Tibial artery (tissue), 4 donors: Measurements from ENCODE around the gene RUNX1.

Experiments used
- DNase-seq, 2 donors: peaks; one replicate each; pipeline ENCODE4 v3.0.0-alpha.2; 2019
- H3K27ac ChIP-seq, 2 donors: fragments of 200-600 bp; sonication (generic) in 1 of 2; 1 replicate in 1 of 2; 2 replicates in 1 of 2; pipeline ENCODE4 v1.5.1; 2018 to 2019; ENCODE audit warnings: mild to moderate bottlenecking in 1 of 2
- H3K27me3 ChIP-seq, 2 donors: fragments of 200-600 bp; sonication (generic) in 1 of 2; one replicate each; pipeline versions ENCODE4 v1.5.1 to v1.6.0; 2016 to 2019
- H3K36me3 ChIP-seq, 3 donors: fragments of 200-600 bp; sonication (generic) in 2 of 3; one replicate each; pipeline ENCODE4 v1.5.1; 2016 to 2019; ENCODE audit warnings: mild to moderate bottlenecking in 2 of 3
- H3K4me1 ChIP-seq, 4 donors: fragments of 200-600 bp; sonication (generic) in 2 of 4; 1 replicate in 3 of 4; 2 replicates in 1 of 4; pipeline ENCODE4 v1.5.1; 2016 to 2019
- H3K4me3 ChIP-seq, 2 donors: fragments of 200-600 bp; sonication (generic) in 1 of 2; 1 replicate in 1 of 2; 2 replicates in 1 of 2; pipeline ENCODE4 v1.5.1; 2018 to 2019; ENCODE audit warnings: mild to moderate bottlenecking in 2 of 2
- H3K9me3 ChIP-seq, 3 donors: fragments of 200-600 bp; sonication (generic) in 1 of 3; one replicate each; pipeline ENCODE4 v1.5.1; 2016 to 2019
- intact Hi-C: fragments of 100-400 bp; cut with DNase I; formaldehyde crosslinking; loops from one replicate; pipeline ENCODE4 v1.15.0; 2023; ENCODE audit warnings: low total_unique reads
- TF ChIP-seq, protein P1 (sequence below), 2 experiments: fragments of 200-600 bp in 1 of 2; fragments of 450-650 bp in 1 of 2; IDR thresholded peaks; one replicate each; pipeline ENCODE4 v1.5.1; 2017 to 2019; ENCODE audit warnings: antibody characterized with exemption in 2 of 2, mild to moderate bottlenecking in 1 of 2, moderate library complexity in 1 of 2

Gene RUNX1

DNA sequence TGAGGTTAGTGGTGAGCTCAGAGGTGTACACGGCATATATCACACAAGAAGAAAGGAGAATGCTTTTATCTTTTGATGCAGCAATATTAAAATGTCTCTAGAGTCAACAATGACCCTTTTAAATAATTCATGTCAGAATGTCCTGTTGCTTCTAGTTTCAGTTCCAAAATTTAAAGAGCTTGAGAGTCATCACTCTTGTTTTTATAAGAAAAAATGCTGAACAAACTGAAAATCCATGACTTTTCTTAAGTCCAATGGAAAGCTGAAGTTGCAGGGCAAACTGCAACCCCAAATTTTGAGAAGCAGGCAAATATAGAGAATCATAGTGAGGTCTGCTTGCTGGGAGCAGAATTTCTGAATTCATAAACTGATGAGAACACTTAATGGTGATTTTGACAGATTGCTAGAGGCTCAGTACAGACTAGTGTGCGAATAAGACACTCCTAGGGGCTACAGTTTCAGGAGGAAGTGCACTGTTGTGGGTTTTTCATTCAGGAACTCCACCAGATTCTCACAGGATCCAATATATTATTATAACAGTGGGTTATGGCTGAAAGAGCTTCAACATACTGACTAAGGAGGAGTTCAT lies 245.2 kb downstream of the RUNX1 start:
- Histone ChIP-seq H3K9me3 (peaks cover 0 to 5% (median 3%) of the 10 kb centered on the region in 3 donors), H3K27ac (no peak overlapping the region), H3K27me3 (no peaks in the 10 kb centered on the region), H3K4me1 (peaks cover 0 to 18% (median 0%) of the 10 kb centered on the region in 4 donors), H3K36me3 (peaks cover 0 to 20% (median 5%) of the 10 kb centered on the region in 3 donors), H3K4me3 (no peak overlapping the region)
- DNase-seq, result no peak
- intact Hi-C loops, result no loop called here
- TF ChIP-seq, protein P1, sequence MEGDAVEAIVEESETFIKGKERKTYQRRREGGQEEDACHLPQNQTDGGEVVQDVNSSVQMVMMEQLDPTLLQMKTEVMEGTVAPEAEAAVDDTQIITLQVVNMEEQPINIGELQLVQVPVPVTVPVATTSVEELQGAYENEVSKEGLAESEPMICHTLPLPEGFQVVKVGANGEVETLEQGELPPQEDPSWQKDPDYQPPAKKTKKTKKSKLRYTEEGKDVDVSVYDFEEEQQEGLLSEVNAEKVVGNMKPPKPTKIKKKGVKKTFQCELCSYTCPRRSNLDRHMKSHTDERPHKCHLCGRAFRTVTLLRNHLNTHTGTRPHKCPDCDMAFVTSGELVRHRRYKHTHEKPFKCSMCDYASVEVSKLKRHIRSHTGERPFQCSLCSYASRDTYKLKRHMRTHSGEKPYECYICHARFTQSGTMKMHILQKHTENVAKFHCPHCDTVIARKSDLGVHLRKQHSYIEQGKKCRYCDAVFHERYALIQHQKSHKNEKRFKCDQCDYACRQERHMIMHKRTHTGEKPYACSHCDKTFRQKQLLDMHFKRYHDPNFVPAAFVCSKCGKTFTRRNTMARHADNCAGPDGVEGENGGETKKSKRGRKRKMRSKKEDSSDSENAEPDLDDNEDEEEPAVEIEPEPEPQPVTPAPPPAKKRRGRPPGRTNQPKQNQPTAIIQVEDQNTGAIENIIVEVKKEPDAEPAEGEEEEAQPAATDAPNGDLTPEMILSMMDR (IDR thresholded peaks at IDR 0.05), result no peak

GRCh38 chr21:34802180-34802899 lies 246.8 kb downstream of the RUNX1 start:
- Histone ChIP-seq H3K27me3 (no peaks in the 10 kb centered on the region), H3K4me1 (peaks cover 0 to 4% (median 0%) of the 10 kb centered on the region in 4 donors), H3K36me3 (peaks cover 0 to 19% (median 11%) of the 10 kb centered on the region in 3 donors), H3K9me3 (peaks cover 0 to 5% (median 3%) of the 10 kb centered on the region in 3 donors), H3K4me3 (no peak overlapping the region), H3K27ac (no peak overlapping the region)
- TF ChIP-seq, protein P1 (IDR thresholded peaks at IDR 0.05), result no peak
- no peak for DNase-seq
- intact Hi-C loops, result no loop called here

DNA sequence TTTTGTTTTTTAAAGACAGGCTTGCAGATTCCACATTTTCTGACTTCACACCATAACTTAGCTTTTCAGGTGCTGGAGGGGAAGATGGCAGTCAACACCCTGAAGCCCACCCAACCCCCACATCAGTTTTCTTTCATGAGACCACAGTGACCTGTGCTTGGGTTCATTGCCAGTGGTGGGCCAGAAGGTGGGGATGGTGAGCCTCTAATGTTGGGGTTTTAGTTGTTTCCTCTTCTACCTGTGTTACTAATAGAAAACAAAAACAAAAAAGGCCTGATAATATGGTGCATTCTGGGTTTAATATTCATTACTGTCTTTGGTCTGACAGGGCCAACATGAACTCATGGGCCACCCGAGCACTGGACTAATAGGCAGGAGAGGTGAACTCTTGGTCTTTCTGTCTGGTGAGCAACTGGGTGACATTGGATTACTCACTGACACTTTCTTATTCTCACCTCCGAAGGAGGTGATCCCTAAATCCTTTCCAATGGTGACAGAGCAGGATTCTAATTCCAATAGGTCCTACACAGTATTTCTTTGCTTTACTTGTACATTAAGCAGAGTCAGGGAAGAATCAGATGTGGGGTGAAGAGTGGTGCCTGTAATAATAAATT lies 247.5 kb downstream of the RUNX1 start:
- Histone ChIP-seq H3K27me3 (no peaks in the 10 kb centered on the region), H3K36me3 (peaks cover 0 to 19% (median 6%) of the 10 kb centered on the region in 3 donors), H3K27ac (no peak overlapping the region), H3K4me3 (no peak overlapping the region), H3K4me1 (peaks cover 0 to 1% (median 0%) of the 10 kb centered on the region in 4 donors), H3K9me3 (peaks cover 0 to 5% (median 0%) of the 10 kb centered on the region in 3 donors)
- intact Hi-C loops, result no loop called here
- TF ChIP-seq, protein P1 (IDR thresholded peaks at IDR 0.05), result no peak
- no peak for DNase-seq

GRCh38 chr21:34800797-34801518 lies 248.1 kb downstream of the RUNX1 start:
- H3K27ac ChIP-seq, result no peak overlapping the region
- H3K27me3 ChIP-seq, result no peaks in the 10 kb centered on the region
- TF ChIP-seq, protein P1 (IDR thresholded peaks at IDR 0.05), result no peak
- no peak for DNase-seq
- peaks cover 0 to under 1% (median 0%) of the 10 kb centered on the region in 3 donors for H3K9me3 ChIP-seq
- H3K4me1 ChIP-seq, result peaks cover 0 to 8% (median 0%) of the 10 kb centered on the region in 4 donors
- intact Hi-C loops, result no loop called here
- peaks cover 0 to 19% (median 6%) of the 10 kb centered on the region in 3 donors for H3K36me3 ChIP-seq
- H3K4me3 ChIP-seq, result no peak overlapping the region

DNA sequence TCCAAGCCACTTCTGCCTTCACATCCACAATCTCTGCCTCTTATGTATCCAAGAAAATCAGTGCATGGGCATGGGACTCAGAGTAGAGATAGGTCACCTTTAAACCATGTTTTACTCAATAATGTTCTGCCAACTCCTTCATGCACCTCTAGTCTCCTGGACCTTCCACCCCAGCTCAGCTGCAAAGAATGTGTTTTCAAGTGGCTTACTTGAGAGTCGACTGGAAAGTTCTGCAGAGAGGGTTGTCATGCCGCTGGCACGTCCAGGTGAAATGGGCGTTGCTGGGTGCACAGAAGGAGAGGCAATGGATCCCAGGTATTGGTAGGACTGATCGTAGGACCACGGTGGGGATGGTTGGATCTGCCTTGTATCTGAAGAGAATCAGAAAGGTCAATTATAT lies 250.0 kb downstream of the RUNX1 start:
- intact Hi-C loops, result no loop called here
- TF ChIP-seq, protein P1 (IDR thresholded peaks at IDR 0.05), result no peak
- Histone ChIP-seq H3K4me3 (no peak overlapping the region), H3K9me3 (no peaks in the 10 kb centered on the region), H3K27ac (no peak overlapping the region), H3K27me3 (no peaks in the 10 kb centered on the region), H3K36me3 (peaks cover 0 to 19% (median 6%) of the 10 kb centered on the region in 3 donors), H3K4me1 (peaks cover 0 to 21% (median 6%) of the 10 kb centered on the region in 4 donors)
- no peak for DNase-seq
